ENCODE results near the gene PACRG.

PACRG gene

DNA sequence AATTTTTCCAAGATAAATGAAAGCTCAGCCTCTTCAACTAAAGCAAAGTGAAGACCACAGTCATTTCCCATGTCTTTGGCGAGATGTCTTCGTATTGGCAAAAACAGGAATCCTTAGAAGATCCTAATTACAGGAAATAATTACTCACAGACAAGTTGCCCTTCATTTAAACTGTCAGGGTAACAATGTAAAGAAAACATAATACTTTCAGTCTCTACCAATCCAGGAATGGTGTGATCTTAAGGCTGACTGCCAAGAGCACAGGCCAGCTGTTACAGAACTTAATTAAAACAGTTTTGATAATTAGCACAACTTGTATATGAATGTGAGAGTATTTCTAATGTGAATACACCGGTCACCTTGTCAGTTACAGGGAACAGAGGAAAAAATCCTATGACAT is 292.2 kb downstream of the PACRG start:
- Mint-ChIP-seq H3K27ac (no peak overlapping the region), H3K36me3 (peaks cover 0 to 3% of the 10 kb centered on the region in 2 donors), H3K27me3 (peaks cover 0 to 6% of the 10 kb centered on the region in 2 donors), H3K4me3 (no peak overlapping the region), H3K4me1 (no peaks in the 10 kb centered on the region), H3K9me3 (peaks cover 19% of the 10 kb centered on the region in 2 donors)
- ATAC-seq (replicated peaks) (no peak), DNase-seq (no peak)

GRCh38 chr6:163021054-163021453 is 293.3 kb downstream of the PACRG start:
- DNase-seq, result no peak
- H3K4me3 Mint-ChIP-seq, result no peak overlapping the region
- H3K36me3 Mint-ChIP-seq, result peaks cover 0 to 3% of the 10 kb centered on the region in 2 donors
- no peak overlapping the region for H3K27ac Mint-ChIP-seq
- peaks cover 15 to 19% of the 10 kb centered on the region in 2 donors for H3K9me3 Mint-ChIP-seq
- H3K27me3 Mint-ChIP-seq, result peaks cover 0 to 6% of the 10 kb centered on the region in 2 donors
- no peaks in the 10 kb centered on the region for H3K4me1 Mint-ChIP-seq
- no peak for ATAC-seq (replicated peaks)

- Mint-ChIP-seq H3K9me3 (peaks cover 15 to 19% of the 10 kb centered on the region in 2 donors), H3K27me3 (peaks cover 0 to 6% of the 10 kb centered on the region in 2 donors), H3K36me3 (peaks cover 0 to 3% of the 10 kb centered on the region in 2 donors), H3K4me1 (no peaks in the 10 kb centered on the region), H3K27ac (no peak overlapping the region), H3K4me3 (no peak overlapping the region)
- ATAC-seq (replicated peaks), result no peak
- DNase-seq, result no peak
These were observed 295.9 kb downstream of the PACRG start for GRCh38 chr6:163023700-163024099.

DNA sequence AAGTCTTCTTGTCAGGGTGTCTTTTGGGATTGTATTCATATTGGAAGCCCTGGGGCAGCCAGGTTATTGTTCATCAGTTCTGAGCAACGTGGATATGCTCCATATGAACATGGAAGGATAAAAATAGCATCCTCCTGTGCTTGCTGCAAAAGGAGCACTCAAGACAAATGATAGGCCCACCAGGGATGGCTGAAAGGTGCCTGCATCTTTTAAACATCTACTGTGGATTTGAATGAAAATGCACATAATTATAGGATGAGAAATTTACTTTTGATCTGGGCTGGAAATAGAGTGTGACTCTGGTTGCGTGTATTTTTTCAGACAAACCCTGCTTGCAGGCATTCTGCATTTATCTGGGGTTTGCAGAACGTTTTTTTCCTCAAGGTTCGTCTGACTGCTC is 299.1 kb downstream of the PACRG start:
- no peak for DNase-seq
- Mint-ChIP-seq H3K4me1 (no peaks in the 10 kb centered on the region), H3K9me3 (peaks cover 12 to 13% of the 10 kb centered on the region in 2 donors), H3K4me3 (no peak overlapping the region), H3K27me3 (no peaks in the 10 kb centered on the region), H3K27ac (no peak overlapping the region), H3K36me3 (peaks cover 0 to 3% of the 10 kb centered on the region in 2 donors)
- ATAC-seq (replicated peaks), result no peak

DNA sequence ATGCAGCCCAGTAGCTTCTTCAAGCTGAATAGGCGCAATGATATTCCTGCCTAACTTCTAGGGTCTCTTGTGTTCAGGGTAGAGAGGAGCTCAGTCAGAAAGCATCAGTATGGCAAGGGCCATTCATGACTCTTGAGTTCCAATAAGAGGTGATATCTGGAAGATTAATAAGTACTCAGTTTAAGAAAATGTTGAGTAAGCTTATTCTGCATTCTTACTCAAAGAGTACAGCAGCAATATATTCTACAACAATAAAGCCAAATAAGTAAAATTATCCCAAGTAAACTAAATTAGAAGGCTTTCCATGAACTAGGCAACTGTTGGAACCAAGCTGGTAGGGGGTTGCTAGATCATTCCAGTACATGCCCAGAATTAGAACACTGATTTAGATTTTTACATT is 303.2 kb downstream of the PACRG start:
- no peak for DNase-seq
- no peaks in the 10 kb centered on the region for H3K27me3 Mint-ChIP-seq
- ATAC-seq (replicated peaks), result no peak
- H3K36me3 Mint-ChIP-seq, result no peaks in the 10 kb centered on the region
- H3K4me3 Mint-ChIP-seq, result no peak overlapping the region
- H3K4me1 Mint-ChIP-seq, result no peaks in the 10 kb centered on the region
- H3K9me3 Mint-ChIP-seq, result peaks cover 3 to 7% of the 10 kb centered on the region in 2 donors
- no peak overlapping the region for H3K27ac Mint-ChIP-seq

DNA sequence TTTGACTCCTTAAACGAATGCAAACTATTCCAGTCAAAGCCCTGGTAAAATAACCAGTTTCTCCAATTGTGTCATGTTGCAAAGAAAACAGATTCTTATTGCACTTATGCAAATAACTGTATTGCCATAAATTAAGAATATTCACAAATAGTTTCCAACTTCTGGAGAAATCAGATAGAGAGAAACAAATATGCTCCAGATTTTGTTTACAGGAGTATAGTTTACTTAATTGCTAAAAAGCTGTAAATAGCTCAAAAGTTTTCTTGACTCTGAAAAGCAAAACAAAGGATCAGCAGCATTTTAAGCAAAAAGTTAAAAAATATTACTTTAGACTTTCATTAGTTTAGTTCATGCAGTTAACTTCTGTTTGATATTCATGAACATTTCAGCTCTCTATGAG is 304.2 kb downstream of the PACRG start:
- ATAC-seq (replicated peaks) (no peak), DNase-seq (no peak)
- no peak overlapping the region for H3K27ac Mint-ChIP-seq
- H3K4me1 Mint-ChIP-seq, result no peaks in the 10 kb centered on the region
- no peak overlapping the region for H3K4me3 Mint-ChIP-seq
- H3K36me3 Mint-ChIP-seq, result no peaks in the 10 kb centered on the region
- no peaks in the 10 kb centered on the region for H3K27me3 Mint-ChIP-seq
- H3K9me3 Mint-ChIP-seq, result peaks cover 3 to 7% of the 10 kb centered on the region in 2 donors

DNA sequence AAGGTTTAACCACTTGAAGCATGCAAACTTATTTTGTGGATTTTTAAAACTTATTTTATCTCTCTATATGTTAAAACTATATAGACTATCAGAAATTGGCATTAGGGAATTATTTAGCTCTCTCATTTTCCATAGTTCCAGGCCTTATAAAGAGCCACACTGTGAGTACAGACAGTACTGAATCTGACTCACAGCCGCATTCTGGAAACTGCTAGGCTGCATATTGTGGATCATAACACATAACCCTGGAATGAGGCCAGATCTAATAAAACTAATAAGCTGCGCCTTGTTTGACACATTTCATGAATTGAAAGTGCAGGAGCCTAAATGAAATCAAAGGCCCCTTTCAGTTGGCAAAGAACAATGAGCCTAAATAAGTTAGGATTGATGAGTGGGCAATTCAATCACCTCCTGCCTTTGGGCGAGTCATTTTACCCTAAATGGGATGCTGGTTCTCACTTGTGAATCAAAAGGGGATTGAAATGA is 308.4 kb downstream of the PACRG start:
- DNase-seq (no peak), ATAC-seq (replicated peaks) (no peak)
- Mint-ChIP-seq H3K27ac (no peak overlapping the region), H3K27me3 (no peaks in the 10 kb centered on the region), H3K9me3 (peaks cover 0 to 6% of the 10 kb centered on the region in 2 donors), H3K4me3 (no peak overlapping the region), H3K4me1 (no peaks in the 10 kb centered on the region), H3K36me3 (no peaks in the 10 kb centered on the region)

DNA sequence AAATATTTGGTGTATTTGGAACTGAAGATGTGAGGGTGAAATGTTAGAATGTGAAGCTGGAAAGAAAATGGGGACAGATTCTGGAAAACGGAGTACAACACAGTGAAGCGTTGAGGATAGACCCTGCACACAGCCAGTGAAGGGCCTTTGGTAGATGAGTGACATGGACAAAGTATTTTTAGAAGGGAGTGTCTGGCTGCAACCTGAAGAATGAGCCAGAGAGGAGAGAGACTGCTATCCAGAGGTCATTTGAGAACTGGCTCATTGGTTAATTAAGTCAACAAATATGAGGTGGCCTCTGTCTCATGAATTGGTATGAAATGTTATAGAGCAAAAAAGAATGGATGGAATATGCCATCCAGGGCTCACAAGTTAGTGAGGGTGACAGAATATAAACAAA is 310.5 kb downstream of the PACRG start:
- Mint-ChIP-seq H3K27me3 (no peaks in the 10 kb centered on the region), H3K4me3 (no peak overlapping the region), H3K9me3 (peaks cover 0 to 6% of the 10 kb centered on the region in 2 donors), H3K36me3 (no peaks in the 10 kb centered on the region), H3K4me1 (no peaks in the 10 kb centered on the region), H3K27ac (no peak overlapping the region)
- no peak for DNase-seq
- ATAC-seq (replicated peaks), result no peak

DNA sequence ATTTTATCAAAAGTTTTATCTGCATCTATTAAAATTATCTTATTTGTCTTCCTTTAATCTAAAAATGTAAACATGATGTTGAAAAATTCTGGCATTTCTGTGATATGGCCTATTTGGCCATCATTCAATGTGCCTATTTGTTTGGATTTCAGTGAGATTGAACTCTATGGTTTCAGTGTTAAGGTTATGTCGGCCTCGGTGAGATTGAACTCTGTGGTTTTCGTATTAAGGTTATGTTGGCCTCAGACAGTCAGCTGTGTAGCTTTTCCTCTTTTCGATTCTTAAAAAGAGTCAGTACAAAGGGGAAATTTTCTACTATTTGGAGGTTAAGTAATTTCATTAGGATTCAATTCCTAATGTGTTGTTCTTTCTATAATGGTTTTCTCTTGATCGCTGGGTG is 320.6 kb downstream of the PACRG start:
- H3K4me3 Mint-ChIP-seq, result no peak overlapping the region
- no peak overlapping the region for H3K27ac Mint-ChIP-seq
- no peaks in the 10 kb centered on the region for H3K27me3 Mint-ChIP-seq
- no peaks in the 10 kb centered on the region for H3K36me3 Mint-ChIP-seq
- H3K9me3 Mint-ChIP-seq, result peaks cover 3 to 4% of the 10 kb centered on the region in 2 donors
- ATAC-seq (replicated peaks), result no peak
- no peaks in the 10 kb centered on the region for H3K4me1 Mint-ChIP-seq
- no peak for DNase-seq

- H3K4me3 Mint-ChIP-seq, result no peak overlapping the region
- DNase-seq, result no peak
- H3K9me3 Mint-ChIP-seq, result peaks cover 3 to 11% of the 10 kb centered on the region in 2 donors
- H3K27me3 Mint-ChIP-seq, result no peaks in the 10 kb centered on the region
- no peak for ATAC-seq (replicated peaks)
- H3K27ac Mint-ChIP-seq, result no peak overlapping the region
- H3K4me1 Mint-ChIP-seq, result no peaks in the 10 kb centered on the region
- H3K36me3 Mint-ChIP-seq, result no peaks in the 10 kb centered on the region
These were observed 326.0 kb downstream of the PACRG start for GRCh38 chr6:163053667-163054344.

GRCh38 chr6:163054641-163055040 is 326.9 kb downstream of the PACRG start:
- no peak overlapping the region for H3K4me3 Mint-ChIP-seq
- H3K9me3 Mint-ChIP-seq, result peaks cover 5 to 11% of the 10 kb centered on the region in 2 donors
- H3K27me3 Mint-ChIP-seq, result no peaks in the 10 kb centered on the region
- ATAC-seq (replicated peaks) (no peak), DNase-seq (no peak)
- no peaks in the 10 kb centered on the region for H3K4me1 Mint-ChIP-seq
- H3K36me3 Mint-ChIP-seq, result no peaks in the 10 kb centered on the region
- no peak overlapping the region for H3K27ac Mint-ChIP-seq

DNA sequence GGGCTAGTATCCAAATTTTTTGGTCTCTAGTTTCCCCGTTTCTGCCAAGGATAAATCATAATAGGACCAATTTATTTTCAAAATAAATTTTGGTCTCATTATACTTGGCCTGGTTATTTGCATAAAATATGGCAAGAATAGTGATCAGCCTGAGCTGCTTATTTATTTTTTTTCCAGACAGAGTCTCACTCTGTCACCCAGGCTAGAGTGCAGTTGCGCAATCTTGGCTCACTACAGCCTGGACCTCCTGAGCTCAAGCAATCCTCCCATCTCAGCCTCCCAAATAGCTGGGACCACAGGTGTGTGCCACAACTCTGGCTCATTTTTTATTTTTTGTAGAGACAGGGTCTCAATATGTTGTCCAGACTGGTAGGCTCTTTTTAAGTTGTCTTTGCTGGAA is 329.5 kb downstream of the PACRG start:
- no peaks in the 10 kb centered on the region for H3K4me1 Mint-ChIP-seq
- H3K36me3 Mint-ChIP-seq, result no peaks in the 10 kb centered on the region
- peaks cover 5 to 11% of the 10 kb centered on the region in 2 donors for H3K9me3 Mint-ChIP-seq
- ATAC-seq (replicated peaks), result no peak
- DNase-seq, result no peak
- H3K27me3 Mint-ChIP-seq, result no peaks in the 10 kb centered on the region
- H3K4me3 Mint-ChIP-seq, result no peak overlapping the region
- H3K27ac Mint-ChIP-seq, result no peak overlapping the region

GRCh38 chr6:163062790-163063189 is 335.0 kb downstream of the PACRG start:
- no peaks in the 10 kb centered on the region for H3K27me3 Mint-ChIP-seq
- H3K4me3 Mint-ChIP-seq, result no peak overlapping the region
- no peak for ATAC-seq (replicated peaks)
- DNase-seq, result no peak
- H3K27ac Mint-ChIP-seq, result no peak overlapping the region
- H3K9me3 Mint-ChIP-seq, result peaks cover 0 to 2% of the 10 kb centered on the region in 2 donors
- H3K4me1 Mint-ChIP-seq, result no peaks in the 10 kb centered on the region
- no peaks in the 10 kb centered on the region for H3K36me3 Mint-ChIP-seq

DNA sequence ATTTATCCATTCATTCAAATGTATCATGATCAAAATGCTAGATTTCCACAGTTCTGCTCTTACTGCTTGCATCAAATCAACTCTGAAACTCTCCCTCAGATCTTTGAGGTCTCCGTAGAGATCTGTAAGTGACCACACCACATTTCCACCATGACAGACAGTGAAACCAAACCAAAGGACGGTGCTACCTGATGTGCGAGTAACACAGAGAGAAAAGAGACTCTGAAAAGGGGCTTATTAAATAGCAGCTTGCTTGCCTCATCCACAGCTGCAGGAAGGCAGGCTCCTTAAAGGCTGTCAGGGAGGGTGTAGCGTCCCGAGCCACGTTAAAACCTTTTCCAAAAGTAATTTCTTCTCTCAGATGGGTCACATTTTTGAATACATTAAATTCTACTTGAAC is 335.8 kb downstream of the PACRG start:
- ATAC-seq (replicated peaks), result no peak
- H3K27me3 Mint-ChIP-seq, result no peaks in the 10 kb centered on the region

GRCh38 chr6:163064397-163064796 is 336.6 kb downstream of the PACRG start:
- Mint-ChIP-seq H3K27me3 (no peaks in the 10 kb centered on the region), H3K36me3 (no peaks in the 10 kb centered on the region), H3K27ac (no peak overlapping the region), H3K4me3 (no peak overlapping the region), H3K4me1 (no peaks in the 10 kb centered on the region), H3K9me3 (no peaks in the 10 kb centered on the region)
- DNase-seq, result no peak
- ATAC-seq (replicated peaks), result no peak

More for the DNA sequence above, 335.8 kb downstream of the PACRG start:
- H3K27ac Mint-ChIP-seq, result no peak overlapping the region
- no peak for DNase-seq
- no peaks in the 10 kb centered on the region for H3K36me3 Mint-ChIP-seq
- peaks cover 0 to 2% of the 10 kb centered on the region in 2 donors for H3K9me3 Mint-ChIP-seq
- H3K4me1 Mint-ChIP-seq, result no peaks in the 10 kb centered on the region
- H3K4me3 Mint-ChIP-seq, result no peak overlapping the region
